Anterior cingulate cortex (tissue), 58 donors: ENCODE measurements around the gene ABCB10.
"Not testable (repeated sequence)": the region's sequence is repeated elsewhere in the genome, so short reads cannot be mapped to it uniquely, and the experiment has no call there.

Experiments
- DNase-seq, 58 donors: peaks; one replicate each; lab custom pipeline; 2025; lab: John Stamatoyannopoulos, UW

The ABCB10 gene

GRCh38 chr1:229480495-229480894 is 78.0 kb downstream of the ABCB10 start:
- no peak for DNase-seq

GRCh38 chr1:229479660-229480399 is 78.7 kb downstream of the ABCB10 start:
- DNase-seq: no peak

GRCh38 chr1:229478852-229479251 is 79.7 kb downstream of the ABCB10 start:
- DNase-seq: no peak

GRCh38 chr1:229475859-229476258 is 82.6 kb downstream of the ABCB10 start:
- DNase-seq: not testable (repeated sequence)

- no peak for DNase-seq
These were observed 84.0 kb downstream of the ABCB10 start for GRCh38 chr1:229474509-229474908.

- DNase-seq: no peak
These were observed 87.3 kb downstream of the ABCB10 start for GRCh38 chr1:229471175-229471574.

GRCh38 chr1:229470406-229471043 is 88.0 kb downstream of the ABCB10 start:
- no peak for DNase-seq

GRCh38 chr1:229466887-229467286 is 91.6 kb downstream of the ABCB10 start:
- DNase-seq: no peak
